HG03457 (cell line): ENCODE results near the gene CLGN.
A peak's percentile ranks its signal among the peaks of the same experiment; 100 is the strongest.
"Not testable (repeated sequence)": the region's sequence is repeated elsewhere in the genome, so short reads cannot be mapped to it uniquely, and the experiment has no call there.

Source experiments
- ATAC-seq: cut with Tn5 transposase; IDR thresholded peaks from one replicate; pipeline ENCODE4 v1.9.1; 2021; ENCODE audit warnings: moderate number of reproducible peaks; ENCODE audit not compliant: unreplicated experiment

Gene CLGN

GRCh38 chr4:140427106-140427918 lies at the start of gene CLGN:
TSS of gene CLGN (minus strand) at chr4:140427648. CDS start at chr4:140413078, 14,570 bp downstream.
- ATAC-seq: peak; percentile 57

GRCh38 chr4:140472156-140472555 lies 44.7 kb upstream of the CLGN start:
- no peak for ATAC-seq

GRCh38 chr4:140469791-140470733 lies 42.6 kb upstream of the CLGN start:
- ATAC-seq: no peak

GRCh38 chr4:140466146-140466545 lies 38.7 kb upstream of the CLGN start:
- ATAC-seq: no peak

GRCh38 chr4:140463614-140464013 lies 36.2 kb upstream of the CLGN start:
- ATAC-seq: no peak

- ATAC-seq: no peak
These were observed 35.7 kb upstream of the CLGN start for GRCh38 chr4:140463182-140463581.

GRCh38 chr4:140450352-140450751 lies 22.9 kb upstream of the CLGN start:
- ATAC-seq: no peak

GRCh38 chr4:140448830-140449229 lies 21.4 kb upstream of the CLGN start:
- no peak for ATAC-seq

- ATAC-seq: no peak
These were observed 20.7 kb upstream of the CLGN start for GRCh38 chr4:140448162-140448561.

- not testable (repeated sequence) for ATAC-seq
These were observed 16.9 kb upstream of the CLGN start for GRCh38 chr4:140444347-140444746.

- ATAC-seq: no peak
These were observed 12.2 kb upstream of the CLGN start for GRCh38 chr4:140439644-140440142.

GRCh38 chr4:140427919-140428471 lies 547 bp upstream of the CLGN start:
- no peak for ATAC-seq

GRCh38 chr4:140426610-140427105 lies 790 bp downstream of the CLGN start:
- ATAC-seq: peak; percentile 13

- no peak for ATAC-seq
These were observed 4.3 kb downstream of the CLGN start for GRCh38 chr4:140423106-140423505.

- ATAC-seq: not testable (repeated sequence)
These were observed 14.1 kb downstream of the CLGN start for GRCh38 chr4:140413130-140413969.

GRCh38 chr4:140408974-140409373 lies 18.5 kb downstream of the CLGN start:
- no peak for ATAC-seq

GRCh38 chr4:140406292-140406691 lies 21.2 kb downstream of the CLGN start:
- ATAC-seq: no peak

- ATAC-seq: no peak
These were observed 27.3 kb downstream of the CLGN start for GRCh38 chr4:140400111-140400510.

GRCh38 chr4:140395668-140396067 lies 31.8 kb downstream of the CLGN start:
- no peak for ATAC-seq

- no peak for ATAC-seq
These were observed 39.4 kb downstream of the CLGN start for GRCh38 chr4:140388015-140388414.
